WTC11 (cell line): Measurements from ENCODE around the gene METTL13.

Source experiments
- CTCF ChIP-seq: fragments of 200-600 bp; IDR thresholded peaks from 2 replicates; pipeline ENCODE4 v1.8.0; 2022; ENCODE audit warnings: antibody characterized with exemption
- FOXP1 ChIP-seq: sonication (generic); formaldehyde crosslinking; IDR thresholded peaks from 2 replicates; pipeline ENCODE4 v1.8.0; 2022; ENCODE audit warnings: missing genetic modification reagents, mild to moderate bottlenecking, moderate library complexity, borderline replicate concordance

- no peak for TF ChIP-seq CTCF
- no peak for TF ChIP-seq FOXP1 (CRISPR knock-in tag)
These were observed 38.2 kb upstream of the METTL13 start for GRCh38 chr1:171743081-171743870.
